Measurements from ENCODE around the gene HDAC7. TPM values are rescaled to one million over a fixed set of nuclear protein-coding genes. Genes with fewer than 3 reads are reported as not detected.

The HDAC7 gene
- total RNA-seq, 1 donor from 2014 or later = 76.1 TPM

GRCh38 chr12:47863985-47864384, 44.3 kb upstream of the HDAC7 start:
- no peaks in the 10 kb centered on the region for H3K4me1 Mint-ChIP-seq (ENCODE audit: unreplicated experiment)
- H3K27me3 Mint-ChIP-seq = peaks cover 3% of the 10 kb centered on the region
- H3K4me3 Mint-ChIP-seq = no peak overlapping the region
- TF ChIP-seq CTCF (conservative IDR thresholded peaks at IDR 0.05) = no peak
- no peak overlapping the region for H3K27ac Mint-ChIP-seq
- no peaks in the 10 kb centered on the region for H3K36me3 Mint-ChIP-seq
- no peaks in the 10 kb centered on the region for H3K9me3 Mint-ChIP-seq
- no peak for DNase-seq (ENCODE audit: extremely low spot score, unreplicated experiment)

GRCh38 chr12:47863467-47863866, 43.8 kb upstream of the HDAC7 start:
- Mint-ChIP-seq H3K4me1 (ENCODE audit: unreplicated experiment) (no peaks in the 10 kb centered on the region), H3K27me3 (peaks cover 3% of the 10 kb centered on the region), H3K4me3 (no peak overlapping the region), H3K36me3 (no peaks in the 10 kb centered on the region), H3K9me3 (no peaks in the 10 kb centered on the region), H3K27ac (no peak overlapping the region)
- no peak for DNase-seq (ENCODE audit: extremely low spot score, unreplicated experiment)
- TF ChIP-seq CTCF (conservative IDR thresholded peaks at IDR 0.05) = no peak

- Mint-ChIP-seq H3K27ac (no peak overlapping the region), H3K4me1 (ENCODE audit: unreplicated experiment) (no peaks in the 10 kb centered on the region), H3K36me3 (no peaks in the 10 kb centered on the region), H3K9me3 (no peaks in the 10 kb centered on the region), H3K27me3 (peaks cover 3% of the 10 kb centered on the region), H3K4me3 (no peak overlapping the region)
- DNase-seq (ENCODE audit: extremely low spot score, unreplicated experiment) = no peak
- TF ChIP-seq CTCF (conservative IDR thresholded peaks at IDR 0.05) = no peak
These were observed 43.2 kb upstream of the HDAC7 start for GRCh38 chr12:47862881-47863280.

GRCh38 chr12:47862167-47862750, 42.6 kb upstream of the HDAC7 start:
- DNase-seq (ENCODE audit: extremely low spot score, unreplicated experiment) = no peak
- H3K9me3 Mint-ChIP-seq = no peaks in the 10 kb centered on the region

GRCh38 chr12:47860873-47861272, 41.2 kb upstream of the HDAC7 start:
- Mint-ChIP-seq H3K36me3 (no peaks in the 10 kb centered on the region), H3K27ac (no peak overlapping the region), H3K4me1 (ENCODE audit: unreplicated experiment) (no peaks in the 10 kb centered on the region), H3K9me3 (no peaks in the 10 kb centered on the region), H3K4me3 (no peak overlapping the region), H3K27me3 (peaks cover 3% of the 10 kb centered on the region)
- TF ChIP-seq CTCF (conservative IDR thresholded peaks at IDR 0.05) = no peak
- no peak for DNase-seq (ENCODE audit: extremely low spot score, unreplicated experiment)

More at GRCh38 chr12:47862167-47862750, 42.6 kb upstream of the HDAC7 start:
- Mint-ChIP-seq H3K27me3 (peaks cover 3% of the 10 kb centered on the region), H3K4me1 (ENCODE audit: unreplicated experiment) (no peaks in the 10 kb centered on the region), H3K27ac (no peak overlapping the region), H3K36me3 (no peaks in the 10 kb centered on the region), H3K4me3 (no peak overlapping the region)
- no peak for TF ChIP-seq CTCF (conservative IDR thresholded peaks at IDR 0.05)

Measured in type B pancreatic cell (in vitro differentiated cells).